ENCODE data around the gene BCL2L11. TPM values are rescaled to one million over a fixed set of nuclear protein-coding genes. Genes with fewer than 3 reads are reported as not detected.

Gene BCL2L11
- total and polyA plus RNA-seq, 10 of the 15 experiments (the other 5 are each of a cell fraction or from before 2014, with no cell fraction given) = 0.29 to 10.1 (median 1.1) TPM

DNA sequence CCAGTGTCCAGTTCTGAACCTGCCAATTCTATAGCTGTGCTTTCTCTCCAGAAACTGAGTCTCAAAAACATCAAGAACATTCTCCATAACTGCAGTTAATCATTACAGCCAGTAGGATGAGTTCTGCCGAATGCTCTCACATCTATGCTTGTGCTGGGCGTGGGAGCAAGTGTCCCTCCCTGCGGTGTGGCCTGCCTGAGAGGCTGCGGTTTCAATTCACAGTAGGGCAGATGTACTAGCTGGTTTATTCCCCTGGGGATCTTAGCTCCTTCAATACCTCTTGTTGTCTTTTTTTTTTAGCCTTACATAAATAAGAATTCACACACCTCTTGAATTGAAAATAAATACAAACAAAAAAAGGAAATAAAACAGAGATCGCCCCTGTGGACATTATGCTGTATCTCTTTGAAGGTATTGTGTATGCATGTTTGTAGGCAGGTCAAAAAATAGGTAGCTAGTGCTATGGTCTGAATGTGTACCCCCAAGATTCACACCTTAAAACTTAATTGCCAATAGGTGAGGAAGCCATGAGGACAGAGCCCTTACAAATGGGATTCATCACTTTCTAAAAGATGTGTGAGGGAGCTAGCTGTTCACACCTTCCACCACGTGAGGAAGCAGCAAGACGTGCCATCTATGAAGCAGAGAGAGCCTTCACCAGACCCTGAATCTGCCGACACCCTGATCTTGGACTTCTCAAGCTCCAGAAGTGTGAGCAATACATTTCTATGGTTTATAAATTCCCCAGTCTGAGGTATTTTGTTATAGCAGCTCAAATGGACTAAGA, 74.3 kb downstream of the BCL2L11 start (continued):
- TF ChIP-seq, protein P1, sequence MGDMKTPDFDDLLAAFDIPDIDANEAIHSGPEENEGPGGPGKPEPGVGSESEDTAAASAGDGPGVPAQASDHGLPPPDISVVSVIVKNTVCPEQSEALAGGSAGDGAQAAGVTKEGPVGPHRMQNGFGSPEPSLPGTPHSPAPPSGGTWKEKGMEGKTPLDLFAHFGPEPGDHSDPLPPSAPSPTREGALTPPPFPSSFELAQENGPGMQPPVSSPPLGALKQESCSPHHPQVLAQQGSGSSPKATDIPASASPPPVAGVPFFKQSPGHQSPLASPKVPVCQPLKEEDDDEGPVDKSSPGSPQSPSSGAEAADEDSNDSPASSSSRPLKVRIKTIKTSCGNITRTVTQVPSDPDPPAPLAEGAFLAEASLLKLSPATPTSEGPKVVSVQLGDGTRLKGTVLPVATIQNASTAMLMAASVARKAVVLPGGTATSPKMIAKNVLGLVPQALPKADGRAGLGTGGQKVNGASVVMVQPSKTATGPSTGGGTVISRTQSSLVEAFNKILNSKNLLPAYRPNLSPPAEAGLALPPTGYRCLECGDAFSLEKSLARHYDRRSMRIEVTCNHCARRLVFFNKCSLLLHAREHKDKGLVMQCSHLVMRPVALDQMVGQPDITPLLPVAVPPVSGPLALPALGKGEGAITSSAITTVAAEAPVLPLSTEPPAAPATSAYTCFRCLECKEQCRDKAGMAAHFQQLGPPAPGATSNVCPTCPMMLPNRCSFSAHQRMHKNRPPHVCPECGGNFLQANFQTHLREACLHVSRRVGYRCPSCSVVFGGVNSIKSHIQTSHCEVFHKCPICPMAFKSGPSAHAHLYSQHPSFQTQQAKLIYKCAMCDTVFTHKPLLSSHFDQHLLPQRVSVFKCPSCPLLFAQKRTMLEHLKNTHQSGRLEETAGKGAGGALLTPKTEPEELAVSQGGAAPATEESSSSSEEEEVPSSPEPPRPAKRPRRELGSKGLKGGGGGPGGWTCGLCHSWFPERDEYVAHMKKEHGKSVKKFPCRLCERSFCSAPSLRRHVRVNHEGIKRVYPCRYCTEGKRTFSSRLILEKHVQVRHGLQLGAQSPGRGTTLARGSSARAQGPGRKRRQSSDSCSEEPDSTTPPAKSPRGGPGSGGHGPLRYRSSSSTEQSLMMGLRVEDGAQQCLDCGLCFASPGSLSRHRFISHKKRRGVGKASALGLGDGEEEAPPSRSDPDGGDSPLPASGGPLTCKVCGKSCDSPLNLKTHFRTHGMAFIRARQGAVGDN (IDR thresholded peaks at IDR 0.05) = peak; percentile 94
- peak; percentile 57 for TF ChIP-seq EED (IDR thresholded peaks at IDR 0.05; ENCODE audit: low read depth)

DNA sequence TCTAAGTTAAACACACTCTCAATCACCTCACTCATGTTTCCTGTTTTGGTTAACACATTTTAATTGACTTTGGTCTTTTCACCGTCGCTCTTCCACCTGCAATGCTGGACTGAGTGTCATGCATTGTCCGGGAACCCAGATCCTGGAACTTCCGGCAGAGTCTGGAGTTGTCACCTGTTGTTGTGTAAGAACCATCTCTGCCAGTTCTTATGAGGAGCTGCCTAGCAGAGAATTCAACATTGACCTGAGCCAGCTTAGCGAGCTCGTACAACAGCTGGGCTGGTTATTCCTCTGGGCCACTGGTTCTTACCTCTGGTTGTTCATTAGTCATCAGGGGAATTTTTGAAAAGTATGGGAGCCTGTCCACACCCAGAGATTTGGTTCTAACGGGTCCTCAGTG, 75.7 kb downstream of the BCL2L11 start:
- CTCF ChIA-PET = interaction anchor here (0.6 to 3.3 kb wide), 6 partner anchors 8 to 30 kb away, joined by 3 to 20 read pairs (median 4); no protein-coding TSS in a partner anchor
- Histone ChIP-seq H3K36me3 (ENCODE audit: control insufficient read depth in 2 of 2, insufficient read depth in 2 of 2, low read length in 1 of 2) (no peaks in the 10 kb centered on the region), H3K79me2 (ENCODE audit: control insufficient read depth, insufficient read depth, low read length) (no peaks in the 10 kb centered on the region), H3K4me2 (ENCODE audit: control insufficient read depth, insufficient read depth) (no peak overlapping the region), H3K27ac (ENCODE audit: control insufficient read depth, insufficient read depth) (no peak overlapping the region), H4K20me1 (ENCODE audit: control insufficient read depth, insufficient read depth) (no peaks in the 10 kb centered on the region), H3K4me3 (no peak overlapping the region), H3K4me1 (ENCODE audit: control insufficient read depth, insufficient read depth, low read length) (peaks cover 49% of the 10 kb centered on the region), H2AFZ (ENCODE audit: control insufficient read depth, low read depth, low read length) (no peak overlapping the region), H3K9ac (ENCODE audit: control insufficient read depth, insufficient read depth, low read length) (no peak overlapping the region), H3K9me3 (replicated peaks; ENCODE audit: control insufficient read depth, insufficient read depth, low read length) (peaks cover 2% of the 10 kb centered on the region; the same call in 2 of the 3 replicates), H3K27me3 (replicated peaks in 1 of 2; ENCODE audit: control insufficient read depth in 2 of 2, insufficient read depth in 2 of 2, low read length in 1 of 2) (no peaks in the 10 kb centered on the region)
- WGBS (ENCODE audit: insufficient coverage, insufficient replicate concordance, low lambda C conversion rate, missing lambda C conversion rate) = 91% methylated on average over 7 of the region's 7 CpGs
- POLR2A ChIA-PET = interaction anchor here (1.1 to 2.6 kb wide), 5 partner anchors 10 to 76 kb away, joined by 3 to 18 read pairs (median 4); partner anchors contain the start of gene BCL2L11
- DNase-seq (ENCODE audit: low read depth, low spot score) (no peak), FAIRE-seq (no peak), ATAC-seq (no peak)
- SMC1A ChIA-PET (ENCODE audit: uncharacterized antibody, unreplicated experiment) = interaction anchor here (0.6 to 8.9 kb wide), 12 partner anchors 7 to 80 kb away, joined by 3 to 137 read pairs (median 4); no protein-coding TSS in a partner anchor
- RAD21 ChIA-PET (ENCODE audit: unreplicated experiment) = interaction anchor here (0.9 to 5.8 kb wide), 10 partner anchors 9 to 75 kb away, joined by 3 to 57 read pairs (median 4); partner anchors contain the start of gene BCL2L11
- intact Hi-C loops (cut with micrococcal nuclease; ENCODE audit: unreplicated experiment) = no loop called here
- no TSS peak for BruUV-seq (replicated peaks)
- in situ Hi-C loops (cut with MboI) = no loop called here
- 0 out of 2 replicates have a peak, but pooled peaks have one; percentile 33 for TF ChIP-seq TCF12 (IDR thresholded peaks at IDR 0.05; ENCODE audit: low read depth, low read length)
- TF ChIP-seq, protein P1 (IDR thresholded peaks at IDR 0.05) = peak; percentile 73
- TF ChIP-seq, protein P2, sequence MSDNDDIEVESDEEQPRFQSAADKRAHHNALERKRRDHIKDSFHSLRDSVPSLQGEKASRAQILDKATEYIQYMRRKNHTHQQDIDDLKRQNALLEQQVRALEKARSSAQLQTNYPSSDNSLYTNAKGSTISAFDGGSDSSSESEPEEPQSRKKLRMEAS (IDR thresholded peaks at IDR 0.05; ENCODE audit: low read depth, low read length) = no peak
- no peak for TF ChIP-seq NR2F1 (conservative IDR thresholded peaks at IDR 0.05)
- no peak for TF ChIP-seq HDGF (IDR thresholded peaks at IDR 0.05)
- TF ChIP-seq EP300 (IDR thresholded peaks at IDR 0.05; ENCODE audit: borderline replicate concordance in 1 of 2, control insufficient read depth in 1 of 2, low read depth in 2 of 2, low read length in 2 of 2) = peak; percentile 21 to 31; a peak in 1 of 4 replicates
- TF ChIP-seq RFX5 (IDR thresholded peaks at IDR 0.05; ENCODE audit: low read depth, low read length) = peak; percentile 55; the same call in 1 of the 2 replicates
- TF ChIP-seq, protein P3, sequence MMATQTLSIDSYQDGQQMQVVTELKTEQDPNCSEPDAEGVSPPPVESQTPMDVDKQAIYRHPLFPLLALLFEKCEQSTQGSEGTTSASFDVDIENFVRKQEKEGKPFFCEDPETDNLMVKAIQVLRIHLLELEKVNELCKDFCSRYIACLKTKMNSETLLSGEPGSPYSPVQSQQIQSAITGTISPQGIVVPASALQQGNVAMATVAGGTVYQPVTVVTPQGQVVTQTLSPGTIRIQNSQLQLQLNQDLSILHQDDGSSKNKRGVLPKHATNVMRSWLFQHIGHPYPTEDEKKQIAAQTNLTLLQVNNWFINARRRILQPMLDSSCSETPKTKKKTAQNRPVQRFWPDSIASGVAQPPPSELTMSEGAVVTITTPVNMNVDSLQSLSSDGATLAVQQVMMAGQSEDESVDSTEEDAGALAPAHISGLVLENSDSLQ (IDR thresholded peaks at IDR 0.05) = no peak
- peak; percentile 62 for TF ChIP-seq MTA2 (IDR thresholded peaks at IDR 0.05; ENCODE audit: low read depth)
- no peak for TF ChIP-seq ZNF622 (IDR thresholded peaks at IDR 0.05)

Measured in GM12878 (cell line).